PC-3 (cell line): ENCODE results near the gene EMP2.

Experiments used
- EZH2 ChIP-seq: fragments of 300-600 bp; sonication (generic); IDR thresholded peaks from one replicate; pipeline ENCODE4 v1.6.1; 2017; ENCODE audit warnings: antibody characterized with exemption, mild to moderate bottlenecking, low read length; ENCODE audit not compliant: unreplicated experiment
- EZH2phosphoT487 ChIP-seq: fragments of 300-600 bp; sonication (generic); IDR thresholded peaks from 2 replicates; pipeline ENCODE4 v1.6.1; 2018; ENCODE audit warnings: mild to moderate bottlenecking, antibody characterized with exemption, low read length, borderline replicate concordance
- TF ChIP-seq, protein P1 (sequence below): fragments of 300-600 bp; sonication (generic); conservative IDR thresholded peaks from 2 replicates; pipeline ENCODE4 v1.5.1; 2017; ENCODE audit warnings: antibody characterized with exemption, low read depth, mild to moderate bottlenecking, low read length

DNA sequence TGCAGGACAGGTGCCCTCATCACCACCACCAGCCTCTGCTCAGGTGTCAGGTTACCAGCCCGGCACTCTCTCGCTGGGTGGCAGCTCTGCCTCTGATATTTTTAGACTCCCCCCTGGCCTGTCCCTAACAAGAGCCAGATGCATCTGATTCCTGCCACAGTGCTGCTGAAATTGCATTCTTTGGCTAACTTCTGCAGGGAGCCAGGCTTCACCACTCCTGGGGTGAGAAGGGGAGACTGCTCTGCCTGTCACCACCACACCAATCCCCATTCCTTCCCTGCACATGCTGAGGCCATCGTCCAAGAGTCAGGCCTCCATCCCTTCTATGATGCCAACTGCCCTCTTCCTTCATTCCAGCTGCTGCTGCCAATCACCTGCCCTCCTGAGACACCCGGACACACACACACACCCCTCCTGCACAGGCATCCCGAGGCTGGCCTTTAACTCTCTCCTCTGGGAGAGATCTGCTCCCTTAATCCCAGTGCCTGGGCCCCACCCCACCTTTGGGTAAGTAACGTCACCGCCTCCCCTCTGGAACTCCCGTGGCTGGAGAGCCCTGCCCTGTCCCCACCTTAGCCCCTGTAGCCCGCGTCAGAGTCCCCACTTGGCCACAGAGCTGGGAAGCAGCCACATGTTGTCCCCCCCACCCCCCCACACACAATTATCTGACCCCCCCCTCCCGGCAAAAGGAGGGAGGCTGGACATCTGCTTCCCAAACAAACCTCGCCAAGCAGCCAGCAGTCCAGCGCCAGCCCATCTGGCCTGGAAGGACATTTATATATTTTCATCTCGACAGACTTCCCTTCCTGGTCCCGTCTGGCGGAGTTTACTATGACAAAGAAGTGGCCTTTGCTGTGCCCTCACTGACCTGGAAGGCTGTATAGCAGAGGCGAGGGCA lies 2.8 kb downstream of the EMP2 start:
- TF ChIP-seq, protein P1, sequence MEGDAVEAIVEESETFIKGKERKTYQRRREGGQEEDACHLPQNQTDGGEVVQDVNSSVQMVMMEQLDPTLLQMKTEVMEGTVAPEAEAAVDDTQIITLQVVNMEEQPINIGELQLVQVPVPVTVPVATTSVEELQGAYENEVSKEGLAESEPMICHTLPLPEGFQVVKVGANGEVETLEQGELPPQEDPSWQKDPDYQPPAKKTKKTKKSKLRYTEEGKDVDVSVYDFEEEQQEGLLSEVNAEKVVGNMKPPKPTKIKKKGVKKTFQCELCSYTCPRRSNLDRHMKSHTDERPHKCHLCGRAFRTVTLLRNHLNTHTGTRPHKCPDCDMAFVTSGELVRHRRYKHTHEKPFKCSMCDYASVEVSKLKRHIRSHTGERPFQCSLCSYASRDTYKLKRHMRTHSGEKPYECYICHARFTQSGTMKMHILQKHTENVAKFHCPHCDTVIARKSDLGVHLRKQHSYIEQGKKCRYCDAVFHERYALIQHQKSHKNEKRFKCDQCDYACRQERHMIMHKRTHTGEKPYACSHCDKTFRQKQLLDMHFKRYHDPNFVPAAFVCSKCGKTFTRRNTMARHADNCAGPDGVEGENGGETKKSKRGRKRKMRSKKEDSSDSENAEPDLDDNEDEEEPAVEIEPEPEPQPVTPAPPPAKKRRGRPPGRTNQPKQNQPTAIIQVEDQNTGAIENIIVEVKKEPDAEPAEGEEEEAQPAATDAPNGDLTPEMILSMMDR: no peak
- TF ChIP-seq EZH2 (no peak), EZH2phosphoT487 (no peak)
